Measurements from ENCODE around the gene NGLY1.
A peak's percentile ranks its signal among the peaks of the same experiment; 100 is the strongest.

Gene NGLY1

GRCh38 chr3:25744470-25744869, 38.8 kb downstream of the NGLY1 start:
- H3K79me2 ChIP-seq (ENCODE audit: insufficient read depth, low read depth): no peaks in the 10 kb centered on the region
- no peaks in the 10 kb centered on the region for H4K20me1 ChIP-seq (ENCODE audit: insufficient read depth)
- H3K27me3 ChIP-seq (ENCODE audit: insufficient read depth, low read depth): no peaks in the 10 kb centered on the region

GRCh38 chr3:25728101-25728500, 55.1 kb downstream of the NGLY1 start:
- H3K4me3 ChIP-seq (IDR thresholded peaks at IDR 0.05; ENCODE audit: insufficient read depth, low read depth, low read length): no peak overlapping the region
- H3K4me2 ChIP-seq: no peak overlapping the region
- H3K36me3 ChIP-seq (ENCODE audit: insufficient read depth): no peaks in the 10 kb centered on the region
- H3K79me2 ChIP-seq (ENCODE audit: insufficient read depth, low read depth): no peaks in the 10 kb centered on the region
- no peaks in the 10 kb centered on the region for H4K20me1 ChIP-seq (ENCODE audit: insufficient read depth)
- peaks cover 39% of the 10 kb centered on the region for H3K4me1 ChIP-seq (ENCODE audit: low read depth, poor library complexity, severe bottlenecking)
- H2AFZ ChIP-seq (ENCODE audit: low read depth): no peak overlapping the region
- H3K27me3 ChIP-seq (ENCODE audit: insufficient read depth, low read depth): no peaks in the 10 kb centered on the region
- no peak overlapping the region for H3K9ac ChIP-seq
- no peak for TF ChIP-seq CTCF (conservative IDR thresholded peaks at IDR 0.05; ENCODE audit: low read depth, low read length)
- H3K27ac ChIP-seq: no peak overlapping the region

More at GRCh38 chr3:25744470-25744869, 38.8 kb downstream of the NGLY1 start:
- H3K4me2 ChIP-seq: no peak overlapping the region
- no peak overlapping the region for H3K27ac ChIP-seq
- TF ChIP-seq CTCF (conservative IDR thresholded peaks at IDR 0.05; ENCODE audit: low read depth, low read length): no peak
- no peaks in the 10 kb centered on the region; the same call in 1 of the 2 replicates for H3K36me3 ChIP-seq (ENCODE audit: insufficient read depth)
- H2AFZ ChIP-seq (ENCODE audit: low read depth): no peak overlapping the region
- peaks cover 8% of the 10 kb centered on the region for H3K4me1 ChIP-seq (ENCODE audit: low read depth, poor library complexity, severe bottlenecking)
- no peak overlapping the region for H3K9ac ChIP-seq
- no peak overlapping the region for H3K4me3 ChIP-seq (IDR thresholded peaks at IDR 0.05; ENCODE audit: insufficient read depth, low read depth, low read length)

GRCh38 chr3:25727316-25727715, 55.9 kb downstream of the NGLY1 start:
- Histone ChIP-seq H3K27ac (no peak overlapping the region), H3K4me3 (IDR thresholded peaks at IDR 0.05; ENCODE audit: insufficient read depth, low read depth, low read length) (no peak overlapping the region), H2AFZ (ENCODE audit: low read depth) (no peak overlapping the region), H3K36me3 (ENCODE audit: insufficient read depth) (no peaks in the 10 kb centered on the region), H3K79me2 (ENCODE audit: insufficient read depth, low read depth) (no peaks in the 10 kb centered on the region), H3K27me3 (ENCODE audit: insufficient read depth, low read depth) (no peaks in the 10 kb centered on the region), H3K4me2 (no peak overlapping the region), H3K4me1 (ENCODE audit: low read depth, poor library complexity, severe bottlenecking) (peaks cover 47% of the 10 kb centered on the region), H3K9ac (no peak overlapping the region), H4K20me1 (ENCODE audit: insufficient read depth) (no peaks in the 10 kb centered on the region)
- no peak for TF ChIP-seq CTCF (conservative IDR thresholded peaks at IDR 0.05; ENCODE audit: low read depth, low read length)

GRCh38 chr3:25725810-25726209, 57.4 kb downstream of the NGLY1 start:
- H3K4me2 ChIP-seq: peak overlapping the region; percentile 44
- H3K4me3 ChIP-seq (IDR thresholded peaks at IDR 0.05; ENCODE audit: insufficient read depth, low read depth, low read length): no peak overlapping the region
- H3K27me3 ChIP-seq (ENCODE audit: insufficient read depth, low read depth): no peaks in the 10 kb centered on the region
- no peak for TF ChIP-seq CTCF (conservative IDR thresholded peaks at IDR 0.05; ENCODE audit: low read depth, low read length)
- H4K20me1 ChIP-seq (ENCODE audit: insufficient read depth): no peaks in the 10 kb centered on the region
- H3K36me3 ChIP-seq (ENCODE audit: insufficient read depth): no peaks in the 10 kb centered on the region
- no peak overlapping the region for H2AFZ ChIP-seq (ENCODE audit: low read depth)
- no peak overlapping the region for H3K9ac ChIP-seq
- peak overlapping the region; percentile 62; the same call in 1 of the 2 replicates for H3K27ac ChIP-seq
- peaks cover 49% of the 10 kb centered on the region for H3K4me1 ChIP-seq (ENCODE audit: low read depth, poor library complexity, severe bottlenecking)
- H3K79me2 ChIP-seq (ENCODE audit: insufficient read depth, low read depth): no peaks in the 10 kb centered on the region
